LNCaP clone FGC (cell line): ENCODE data around the gene KIAA2012.
A peak's percentile ranks its signal among the peaks of the same experiment; 100 is the strongest.

Source experiments
- DNase-seq: peaks from one replicate; pipeline ENCODE4 v3.0.0-alpha.2; 2011; ENCODE audit warnings: low read depth
- H3K4me3 ChIP-seq: 2 replicates; pipeline ENCODE4 v1.5.1; 2011; ENCODE audit warnings: mild to moderate bottlenecking, low read depth, low read length, control low read depth
- TF ChIP-seq, protein P1 (sequence below): IDR thresholded peaks from 2 replicates; pipeline ENCODE4 v1.5.1; 2012; ENCODE audit warnings: mild to moderate bottlenecking; ENCODE audit not compliant: control insufficient read depth, insufficient read depth; ENCODE audit errors: extremely low read depth

Gene KIAA2012

DNA sequence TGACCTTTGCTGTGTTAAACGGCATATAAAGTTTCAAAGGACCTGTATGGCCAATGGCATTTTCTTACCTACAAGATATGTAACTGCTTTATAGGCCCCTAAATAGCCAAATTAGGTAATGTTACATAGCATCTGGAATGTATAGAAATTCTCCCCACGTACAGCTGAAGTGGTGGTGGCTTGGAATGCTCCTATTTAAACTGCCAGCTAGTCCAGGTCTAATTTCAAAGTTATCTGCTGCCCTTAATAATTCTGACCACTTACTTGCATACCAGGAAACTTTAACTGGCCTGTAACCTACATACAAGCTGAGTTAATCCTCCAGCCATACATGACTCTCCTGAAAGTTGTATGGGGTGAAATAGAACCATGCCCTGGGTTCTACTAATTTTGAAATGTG lies 1.3 kb downstream of the KIAA2012 start:
- TF ChIP-seq, protein P1, sequence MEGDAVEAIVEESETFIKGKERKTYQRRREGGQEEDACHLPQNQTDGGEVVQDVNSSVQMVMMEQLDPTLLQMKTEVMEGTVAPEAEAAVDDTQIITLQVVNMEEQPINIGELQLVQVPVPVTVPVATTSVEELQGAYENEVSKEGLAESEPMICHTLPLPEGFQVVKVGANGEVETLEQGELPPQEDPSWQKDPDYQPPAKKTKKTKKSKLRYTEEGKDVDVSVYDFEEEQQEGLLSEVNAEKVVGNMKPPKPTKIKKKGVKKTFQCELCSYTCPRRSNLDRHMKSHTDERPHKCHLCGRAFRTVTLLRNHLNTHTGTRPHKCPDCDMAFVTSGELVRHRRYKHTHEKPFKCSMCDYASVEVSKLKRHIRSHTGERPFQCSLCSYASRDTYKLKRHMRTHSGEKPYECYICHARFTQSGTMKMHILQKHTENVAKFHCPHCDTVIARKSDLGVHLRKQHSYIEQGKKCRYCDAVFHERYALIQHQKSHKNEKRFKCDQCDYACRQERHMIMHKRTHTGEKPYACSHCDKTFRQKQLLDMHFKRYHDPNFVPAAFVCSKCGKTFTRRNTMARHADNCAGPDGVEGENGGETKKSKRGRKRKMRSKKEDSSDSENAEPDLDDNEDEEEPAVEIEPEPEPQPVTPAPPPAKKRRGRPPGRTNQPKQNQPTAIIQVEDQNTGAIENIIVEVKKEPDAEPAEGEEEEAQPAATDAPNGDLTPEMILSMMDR = no peak

DNA sequence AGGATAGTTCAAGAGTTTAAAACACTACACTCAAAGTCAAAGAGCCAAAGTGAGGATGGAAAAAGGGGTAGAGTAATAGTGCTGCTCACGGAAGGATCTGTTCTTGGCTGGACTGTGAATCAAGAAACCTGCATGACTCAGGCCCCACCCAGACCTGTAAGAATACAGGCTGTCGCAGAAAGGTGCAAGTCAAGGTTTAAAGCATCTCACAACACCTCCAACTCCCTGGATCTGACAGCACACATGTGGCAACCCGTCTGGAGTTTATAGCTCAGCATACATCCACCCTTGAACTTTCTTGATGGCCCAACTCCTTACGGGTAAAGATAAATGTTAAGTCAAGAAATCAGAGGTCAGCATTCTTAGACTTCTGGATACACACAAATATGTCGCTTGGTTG lies 6.3 kb downstream of the KIAA2012 start:
- TF ChIP-seq, protein P1 = no peak
- no peak overlapping the region for H3K4me3 ChIP-seq
- DNase-seq = no peak

More for the DNA sequence above, 1.3 kb downstream of the KIAA2012 start:
- DNase-seq = no peak
- no peak overlapping the region for H3K4me3 ChIP-seq

DNA sequence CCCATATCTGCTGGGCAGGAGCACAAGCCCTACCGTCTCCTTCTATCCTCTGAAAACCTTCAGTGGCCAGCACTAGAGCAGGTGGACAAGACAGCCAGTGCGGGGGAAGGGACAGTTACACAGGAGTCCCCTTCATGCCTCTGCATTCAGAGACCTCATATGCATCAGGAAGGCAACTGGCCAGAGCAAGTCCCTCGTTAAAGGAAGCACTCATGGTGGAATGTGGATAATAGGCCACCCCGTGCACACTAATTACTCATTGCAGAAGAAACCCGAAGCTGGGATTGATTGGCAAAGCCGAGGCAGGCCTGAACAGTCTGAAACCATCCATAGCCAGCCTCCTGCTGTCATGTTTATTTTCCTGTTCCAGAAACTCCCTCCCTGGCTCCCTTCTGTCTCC lies 11.2 kb downstream of the KIAA2012 start:
- no peak overlapping the region for H3K4me3 ChIP-seq
- no peak for DNase-seq
- TF ChIP-seq, protein P1 = no peak

DNA sequence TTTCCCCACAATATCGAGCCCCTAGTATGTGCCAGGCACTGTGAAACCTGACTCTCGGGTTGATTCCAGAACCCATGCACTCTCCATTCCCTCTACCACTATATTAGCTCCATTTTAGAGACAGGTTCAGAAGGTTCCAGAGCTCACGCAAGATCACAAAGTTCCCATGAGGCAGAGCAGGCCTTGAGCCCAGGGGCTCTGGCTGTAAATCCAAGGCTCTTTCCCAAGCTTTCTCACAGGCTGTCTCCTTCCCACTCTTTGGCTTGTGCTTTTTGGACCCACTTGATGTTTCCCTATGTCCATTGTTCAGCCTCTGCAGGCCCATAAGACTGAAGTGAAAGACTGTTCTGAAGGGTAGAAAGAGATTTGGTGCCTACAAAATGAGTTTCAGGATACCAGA lies 15.7 kb downstream of the KIAA2012 start:
- no peak overlapping the region for H3K4me3 ChIP-seq
- TF ChIP-seq, protein P1 = no peak
- no peak for DNase-seq

DNA sequence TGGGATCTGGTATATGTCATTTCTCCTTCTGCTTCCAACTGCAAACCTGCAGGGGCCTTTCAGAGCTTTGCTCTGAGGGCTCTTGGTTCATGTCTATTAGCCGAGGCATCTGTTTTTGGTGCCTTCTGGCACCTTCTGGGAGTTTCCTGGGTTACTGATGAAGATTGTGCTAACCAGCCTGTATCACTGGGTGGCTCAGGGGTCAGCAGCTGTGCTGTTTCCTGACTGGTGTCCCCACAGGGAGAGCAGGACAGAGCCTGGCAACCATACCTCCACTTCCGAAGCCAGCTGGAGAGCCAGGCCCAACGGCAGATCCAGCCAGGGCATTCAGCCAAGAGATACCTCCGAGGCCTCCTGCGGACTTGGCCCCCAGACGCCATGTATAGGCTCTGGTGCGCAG lies 17.5 kb downstream of the KIAA2012 start:
- DNase-seq = no peak
- TF ChIP-seq, protein P1 = no peak
- no peak overlapping the region for H3K4me3 ChIP-seq

DNA sequence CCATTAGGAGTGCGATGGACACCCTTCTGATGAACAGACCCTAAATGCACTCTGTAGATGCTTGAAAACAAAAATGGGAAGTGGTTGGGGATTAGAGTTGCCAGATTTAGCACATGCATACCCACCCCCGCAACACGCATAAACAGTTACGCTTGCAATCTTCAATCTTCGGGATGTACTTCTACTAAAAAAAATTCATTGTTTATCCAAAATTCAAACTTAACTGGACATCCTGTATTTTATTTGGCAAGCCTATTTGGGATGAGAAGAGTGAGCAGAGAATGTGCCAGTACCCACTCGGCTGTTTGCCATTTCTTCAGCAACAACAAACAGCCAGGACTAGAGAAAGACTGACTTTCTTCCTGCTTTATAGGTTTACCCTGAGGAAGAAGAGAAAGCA lies 18.4 kb downstream of the KIAA2012 start:
- peak; percentile 42 for DNase-seq
- no peak overlapping the region for H3K4me3 ChIP-seq
- TF ChIP-seq, protein P1 = no peak

DNA sequence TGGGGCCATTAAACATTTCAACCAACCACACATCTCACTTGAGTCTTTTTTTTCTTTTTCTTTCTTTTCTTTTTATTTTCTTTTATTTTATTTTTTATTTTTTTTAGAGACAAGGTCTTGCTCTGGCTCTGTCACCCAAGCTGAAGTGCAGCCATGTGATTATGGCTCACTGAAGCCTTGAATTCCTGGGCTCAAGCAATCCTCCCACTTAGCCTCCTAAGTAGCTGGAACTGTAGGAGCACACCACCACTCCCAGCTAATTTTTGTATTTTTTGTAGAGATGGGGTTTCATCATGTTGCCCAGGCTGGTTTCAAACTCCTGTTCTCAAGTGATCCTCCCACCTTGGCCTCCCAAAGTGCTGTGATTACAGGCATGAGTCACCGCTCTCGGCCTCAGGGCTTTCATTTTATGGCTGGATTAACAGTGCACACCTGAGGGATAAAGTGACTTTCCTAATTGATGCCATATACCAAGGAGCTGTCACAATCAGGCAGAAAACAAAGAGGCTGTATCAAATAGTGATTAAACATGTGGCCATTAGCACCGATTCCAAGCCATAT lies 21.5 kb downstream of the KIAA2012 start:
- H3K4me3 ChIP-seq = no peak overlapping the region
- TF ChIP-seq, protein P1 = no peak
- no peak for DNase-seq
